ENCODE data around the gene RND2.

GRCh38 chr17:43025290-43025657, 243 bp downstream of the RND2 start:
- TF ChIP-seq, protein P1, sequence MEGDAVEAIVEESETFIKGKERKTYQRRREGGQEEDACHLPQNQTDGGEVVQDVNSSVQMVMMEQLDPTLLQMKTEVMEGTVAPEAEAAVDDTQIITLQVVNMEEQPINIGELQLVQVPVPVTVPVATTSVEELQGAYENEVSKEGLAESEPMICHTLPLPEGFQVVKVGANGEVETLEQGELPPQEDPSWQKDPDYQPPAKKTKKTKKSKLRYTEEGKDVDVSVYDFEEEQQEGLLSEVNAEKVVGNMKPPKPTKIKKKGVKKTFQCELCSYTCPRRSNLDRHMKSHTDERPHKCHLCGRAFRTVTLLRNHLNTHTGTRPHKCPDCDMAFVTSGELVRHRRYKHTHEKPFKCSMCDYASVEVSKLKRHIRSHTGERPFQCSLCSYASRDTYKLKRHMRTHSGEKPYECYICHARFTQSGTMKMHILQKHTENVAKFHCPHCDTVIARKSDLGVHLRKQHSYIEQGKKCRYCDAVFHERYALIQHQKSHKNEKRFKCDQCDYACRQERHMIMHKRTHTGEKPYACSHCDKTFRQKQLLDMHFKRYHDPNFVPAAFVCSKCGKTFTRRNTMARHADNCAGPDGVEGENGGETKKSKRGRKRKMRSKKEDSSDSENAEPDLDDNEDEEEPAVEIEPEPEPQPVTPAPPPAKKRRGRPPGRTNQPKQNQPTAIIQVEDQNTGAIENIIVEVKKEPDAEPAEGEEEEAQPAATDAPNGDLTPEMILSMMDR (IDR thresholded peaks at IDR 0.05): no peak
- TF ChIP-seq POLR2AphosphoS5 (IDR thresholded peaks at IDR 0.05) (no peak), EP300 (IDR thresholded peaks at IDR 0.05) (no peak)
